GM18951 (cell line): ENCODE measurements around the gene NDUFV1.
"Not testable (repeated sequence)": the region's sequence is repeated elsewhere in the genome, so short reads cannot be mapped to it uniquely, and the experiment has no call there.

Experiments
- POLR2A ChIP-seq: IDR thresholded peaks from 4 replicates; pipeline ENCODE4 v1.6.1; 2011; ENCODE audit warnings: mild to moderate bottlenecking; ENCODE audit not compliant: insufficient read length, insufficient read depth; ENCODE audit errors: extremely low read depth
- in situ Hi-C: fragments of 300-500 bp; cut with MboI; formaldehyde crosslinking; loops from one replicate; pipeline ENCODE4 v1.12.0; 2022; ENCODE audit warnings: low sequenced_read_pairs, mixed read lengths, inconsistent platforms; ENCODE audit not compliant: unreplicated experiment

NDUFV1 gene

DNA sequence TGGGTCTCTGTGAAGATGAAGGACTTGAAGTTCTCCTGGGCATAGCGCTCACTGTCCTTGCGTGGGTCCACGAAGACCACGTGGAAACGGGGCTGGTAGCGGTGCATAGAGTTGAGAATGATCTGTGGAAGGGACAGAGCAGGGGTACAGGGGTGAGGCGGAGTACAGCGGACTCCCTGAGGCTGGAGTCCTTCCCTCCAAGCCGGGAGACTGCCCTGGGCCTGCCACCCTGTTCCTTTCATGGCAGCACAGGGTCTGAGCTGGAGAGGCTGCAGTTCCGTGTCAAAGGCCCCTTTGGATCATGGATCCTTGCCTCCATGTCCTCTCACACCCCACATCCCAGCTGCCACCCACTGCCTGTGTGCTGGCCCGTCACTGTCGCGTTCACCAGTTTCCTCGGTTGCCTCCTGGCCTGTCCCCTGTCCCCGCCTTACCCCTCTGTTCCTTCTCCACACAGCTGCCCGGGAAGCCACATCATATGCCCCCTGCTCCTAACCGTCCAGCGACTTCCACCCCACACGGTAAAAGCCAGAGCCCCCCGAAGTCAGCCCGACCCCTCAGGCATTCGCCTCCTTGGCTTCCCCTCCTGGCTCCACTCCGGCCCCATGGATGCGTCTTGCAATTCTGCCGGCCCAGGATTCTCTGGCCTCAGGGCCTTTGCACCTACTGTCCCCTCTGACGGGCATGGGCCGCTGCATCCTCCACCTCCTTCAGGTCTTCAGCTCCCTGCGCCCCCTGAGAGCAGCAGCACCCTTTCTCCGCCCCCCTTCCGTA, 26.4 kb downstream of the NDUFV1 start:
- no peak for TF ChIP-seq POLR2A
- in situ Hi-C loops, result no loop called here

- in situ Hi-C loops, result no loop called here
- TF ChIP-seq POLR2A, result no peak
Observed at GRCh38 chr11:67633758-67634365, 27.1 kb downstream of the NDUFV1 start.

GRCh38 chr11:67634366-67635230, 27.9 kb downstream of the NDUFV1 start:
- no peak for TF ChIP-seq POLR2A
- in situ Hi-C loops, result no loop called here

DNA sequence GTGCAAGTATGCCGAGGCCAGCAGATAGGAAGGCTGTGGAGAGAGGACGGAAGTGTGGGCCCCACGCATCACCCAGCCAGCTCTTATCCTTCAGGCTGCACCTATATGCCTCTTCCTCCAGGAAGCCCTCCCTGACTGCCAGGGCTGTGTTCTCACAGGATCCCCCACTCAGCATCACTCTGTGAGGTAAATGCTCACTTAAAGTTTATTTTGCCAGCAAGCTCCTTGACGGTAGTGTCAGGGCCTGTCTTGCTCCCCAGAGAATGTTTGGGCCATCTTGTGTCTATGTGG, 28.4 kb downstream of the NDUFV1 start:
- in situ Hi-C loops, result no loop called here
- no peak for TF ChIP-seq POLR2A

GRCh38 chr11:67636962-67637361, 30.2 kb downstream of the NDUFV1 start:
- in situ Hi-C loops, result no loop called here

GRCh38 chr11:67637441-67637840, 30.7 kb downstream of the NDUFV1 start:
- in situ Hi-C loops, result not testable (repeated sequence)

More at GRCh38 chr11:67636962-67637361, 30.2 kb downstream of the NDUFV1 start:
- no peak for TF ChIP-seq POLR2A

- no peak for TF ChIP-seq POLR2A
- in situ Hi-C loops, result no loop called here
Observed at GRCh38 chr11:67638535-67639437, 32.0 kb downstream of the NDUFV1 start.

- in situ Hi-C loops, result no loop called here
- no peak for TF ChIP-seq POLR2A
Observed at GRCh38 chr11:67639438-67639859, 32.7 kb downstream of the NDUFV1 start, which contains the start of gene TBX10. TBX10 (minus strand) TSS chr11:67639763; CDS start chr11:67639472, 291 bp downstream.

DNA sequence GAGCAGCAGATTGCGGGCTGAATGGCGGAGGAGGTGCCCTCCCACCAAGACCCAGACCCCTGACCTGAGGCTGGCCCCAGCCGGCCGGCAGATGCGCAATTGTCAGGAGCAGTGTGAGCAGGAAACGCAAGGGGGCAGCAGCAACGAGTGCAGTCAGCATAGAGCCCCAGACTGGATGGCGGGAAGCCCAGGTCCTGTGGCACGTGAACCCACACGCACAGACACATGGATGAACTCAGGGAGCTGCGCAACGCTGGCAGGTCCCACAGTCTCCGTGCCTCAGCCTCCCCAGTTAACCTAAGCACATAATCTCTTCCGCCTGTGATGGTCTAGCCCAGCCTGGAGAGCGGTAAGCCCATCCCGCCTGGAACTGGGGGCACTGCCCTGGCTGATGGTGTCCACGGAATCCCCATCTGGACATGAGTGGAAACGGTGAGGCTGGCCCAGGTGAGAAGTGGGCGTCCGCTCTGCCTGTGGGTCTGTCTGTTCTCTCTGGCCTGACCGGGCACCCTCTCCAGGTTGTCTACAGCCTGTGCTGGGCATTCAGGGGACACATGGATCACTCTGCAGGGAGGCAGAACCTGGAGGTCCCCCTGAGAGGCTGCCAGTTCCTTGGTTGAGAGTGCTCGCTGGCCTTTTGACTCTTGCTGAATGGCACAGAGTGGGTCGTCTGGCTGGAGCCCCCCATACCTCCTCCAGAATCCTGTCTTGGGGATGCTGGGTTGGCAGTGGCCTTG, 33.5 kb downstream of the NDUFV1 start:
- in situ Hi-C loops, result no loop called here
- no peak for TF ChIP-seq POLR2A

- no peak for TF ChIP-seq POLR2A
- in situ Hi-C loops, result no loop called here
Observed at GRCh38 chr11:67640758-67641337, 34.1 kb downstream of the NDUFV1 start.

DNA sequence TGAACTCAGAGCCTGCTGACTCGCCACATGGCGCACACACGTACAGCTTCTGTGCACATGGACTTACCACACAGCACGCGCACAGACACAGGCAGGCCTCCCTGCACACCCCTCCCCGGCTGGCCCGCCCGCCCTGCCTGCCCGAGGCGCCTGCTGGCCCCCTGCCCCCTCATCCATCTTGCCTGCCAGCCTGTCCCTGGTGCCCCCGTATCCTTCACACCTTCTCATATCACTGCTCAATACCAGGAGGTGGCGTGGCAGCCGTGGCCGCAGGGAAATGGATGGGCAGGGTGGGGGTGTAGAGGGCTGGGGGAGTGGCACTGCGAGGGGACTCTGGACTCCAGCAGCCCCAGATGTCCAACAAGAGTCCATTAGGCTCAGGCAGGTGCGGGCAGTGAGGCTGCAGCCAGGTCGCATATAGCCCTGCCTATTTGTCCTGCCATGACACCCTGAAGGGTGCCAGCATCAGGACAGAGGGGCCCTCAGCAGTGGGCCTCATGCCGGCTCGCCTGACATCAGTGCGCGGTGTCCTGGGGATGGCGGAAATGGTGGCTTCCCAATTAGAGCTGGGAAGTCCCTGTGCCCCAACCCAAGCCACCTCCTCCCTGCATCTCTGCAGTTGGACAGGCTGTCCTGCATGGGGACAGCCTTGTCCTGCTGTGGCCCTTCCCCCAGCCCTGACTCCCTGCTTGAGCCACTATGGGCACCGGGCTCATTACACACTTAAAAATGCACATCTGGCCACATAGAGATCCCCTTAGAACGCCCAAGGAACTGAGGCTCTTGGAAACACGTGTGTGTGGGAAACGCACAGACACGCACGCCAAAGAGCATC, 34.8 kb downstream of the NDUFV1 start:
- no peak for TF ChIP-seq POLR2A
- in situ Hi-C loops, result no loop called here
